Activated CD4-positive, alpha-beta T cell treated with anti-CD3 and anti-CD28 coated beads, Interleukin-10, Interleukin-2, amounts not matched to agents 100 ng/mL and 50 ng/mL, durations not matched to agents 16 hours and 8 hours (primary cell): ENCODE results near the gene ZNF775.

ENCODE experiments used
- DNase-seq: peaks from one replicate; pipeline ENCODE4 v3.0.0-alpha.2; 2020

The ZNF775 gene

DNA sequence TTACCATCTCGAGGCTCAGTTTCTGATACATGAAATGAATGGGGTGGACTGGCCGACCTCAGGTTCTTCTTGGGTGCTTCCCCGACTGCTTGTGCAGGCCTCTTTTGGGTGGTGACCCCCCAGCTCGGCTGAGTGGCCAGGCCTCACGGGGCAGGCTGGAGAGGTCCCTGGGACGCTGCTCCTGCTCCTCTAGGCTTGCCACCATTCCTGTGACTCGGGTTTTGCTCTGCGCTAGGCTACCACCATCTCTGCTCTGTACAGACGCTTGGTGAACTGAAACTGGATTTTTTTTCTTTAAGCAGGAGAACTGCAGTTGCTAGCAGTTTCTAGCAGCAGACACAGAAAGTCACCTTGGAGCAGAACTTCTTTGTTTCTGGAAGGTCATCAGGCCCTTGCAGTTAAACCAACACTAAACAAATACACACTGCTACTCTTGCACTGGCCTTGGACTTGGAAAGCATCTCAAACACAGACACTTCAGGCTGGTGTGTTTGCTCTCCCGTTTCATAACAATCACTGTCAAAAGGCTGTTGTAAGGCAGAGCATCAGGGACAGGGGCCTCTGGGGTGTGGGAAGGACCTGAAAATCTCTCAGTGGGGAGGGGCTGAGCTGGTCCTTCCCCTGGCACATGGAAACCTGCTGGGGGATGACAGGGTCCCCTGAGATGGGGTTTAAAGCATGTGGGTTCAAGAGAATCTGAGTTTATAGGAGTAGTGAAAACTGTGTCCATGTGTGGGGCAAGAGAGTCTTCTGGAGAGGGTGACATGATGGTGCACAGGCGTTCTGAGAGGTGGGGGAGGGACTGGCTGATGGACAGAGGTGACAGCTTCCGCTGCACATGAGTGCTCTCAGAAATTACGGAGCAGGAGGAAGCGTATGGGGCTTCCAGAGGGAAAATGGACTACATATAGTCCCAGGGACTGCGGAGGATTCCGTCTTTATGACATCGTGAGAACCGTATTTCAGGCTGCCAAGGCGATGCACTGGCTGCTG, 36.3 kb downstream of the ZNF775 start:
- no peak for DNase-seq

DNA sequence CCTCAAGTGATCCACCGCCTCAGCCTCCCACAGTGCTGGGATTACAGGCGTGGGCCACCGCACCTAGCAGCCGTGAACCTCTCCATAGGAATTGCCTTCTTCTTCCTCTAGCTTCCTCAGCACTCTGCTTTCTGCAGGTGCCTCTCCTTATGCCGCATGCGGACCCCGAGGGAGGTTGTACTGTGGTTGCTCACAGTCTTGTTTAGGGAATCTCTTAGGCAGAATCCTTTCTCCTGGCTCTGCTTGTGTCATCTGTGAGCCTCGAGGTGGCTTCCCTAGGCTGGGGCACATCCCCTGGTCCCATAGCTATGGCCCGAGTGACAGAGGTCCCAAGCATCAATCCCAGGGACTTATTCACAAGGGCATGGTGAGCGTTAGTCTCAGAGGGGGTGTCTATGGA, 38.1 kb downstream of the ZNF775 start:
- no peak for DNase-seq

DNA sequence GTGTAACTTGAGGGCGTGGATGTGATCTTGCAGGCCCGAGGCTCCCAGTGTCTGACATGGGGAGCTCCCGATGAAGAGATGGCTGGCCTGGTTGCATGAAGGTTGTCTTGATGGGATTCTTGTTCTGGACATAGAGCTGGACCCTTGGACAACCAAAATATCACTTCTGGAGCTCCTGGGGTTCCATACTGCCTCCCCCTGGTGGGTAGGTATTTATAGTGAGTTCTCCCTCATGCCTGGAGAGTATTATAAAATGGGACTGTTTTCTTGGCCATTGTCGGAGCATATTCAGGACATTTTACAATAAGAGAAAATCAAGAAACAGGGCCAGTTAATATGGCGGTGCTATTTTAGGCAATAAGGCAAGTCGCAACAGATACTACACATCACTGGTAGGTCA, 38.7 kb downstream of the ZNF775 start:
- DNase-seq = no peak

DNA sequence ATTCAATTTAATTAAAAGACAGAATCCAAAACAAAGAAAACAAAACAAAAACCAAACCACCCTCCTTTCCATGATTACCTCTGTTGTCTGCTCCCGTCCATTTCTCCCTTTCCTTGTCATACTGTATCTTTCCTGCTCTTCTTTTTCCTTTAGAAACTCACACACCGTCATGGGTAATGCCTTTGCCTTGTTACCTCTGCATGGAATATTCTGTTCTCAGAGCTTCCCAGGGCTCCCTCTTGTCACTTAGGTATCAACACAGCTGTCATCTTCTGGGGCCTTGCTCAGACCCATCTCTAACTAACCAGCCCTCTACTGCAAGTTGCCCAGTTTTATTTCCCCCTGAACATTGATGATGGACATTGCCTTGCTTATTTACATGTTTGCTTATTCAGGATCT, 41.1 kb downstream of the ZNF775 start:
- DNase-seq = no peak

DNA sequence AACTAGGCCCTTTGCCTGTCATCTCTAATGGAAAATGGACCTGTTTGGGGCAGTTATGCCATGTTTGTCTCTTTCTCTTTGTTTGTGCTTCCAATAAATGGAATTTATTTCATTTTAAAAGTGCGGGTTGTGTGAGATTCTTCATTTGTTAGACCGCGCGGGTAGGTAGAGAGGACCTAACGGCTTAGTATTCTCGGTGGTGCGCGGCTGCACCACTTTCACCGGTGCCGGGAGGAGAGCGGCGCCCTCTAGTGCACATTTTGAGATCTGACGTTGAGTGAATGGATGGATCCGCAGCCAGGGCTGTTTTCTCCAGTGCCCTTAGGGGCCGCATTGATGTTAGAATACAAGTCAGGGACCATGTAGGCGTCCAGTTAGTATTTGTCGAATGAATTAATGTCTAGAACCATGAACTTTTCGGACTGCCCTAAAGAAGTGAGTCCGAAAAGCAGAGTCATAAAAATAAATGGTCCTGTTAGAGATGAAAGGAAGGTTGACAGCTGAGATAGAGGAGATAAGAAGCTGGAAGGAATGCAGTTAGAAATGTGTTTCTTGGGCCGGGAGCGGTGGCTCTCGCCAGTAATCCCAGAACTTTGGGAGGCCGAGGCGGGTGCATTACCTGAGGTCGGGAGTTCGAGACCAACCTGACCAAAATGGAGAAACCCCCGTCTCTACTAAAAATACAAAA, 42.0 kb downstream of the ZNF775 start:
- peak; percentile 88 for DNase-seq

DNA sequence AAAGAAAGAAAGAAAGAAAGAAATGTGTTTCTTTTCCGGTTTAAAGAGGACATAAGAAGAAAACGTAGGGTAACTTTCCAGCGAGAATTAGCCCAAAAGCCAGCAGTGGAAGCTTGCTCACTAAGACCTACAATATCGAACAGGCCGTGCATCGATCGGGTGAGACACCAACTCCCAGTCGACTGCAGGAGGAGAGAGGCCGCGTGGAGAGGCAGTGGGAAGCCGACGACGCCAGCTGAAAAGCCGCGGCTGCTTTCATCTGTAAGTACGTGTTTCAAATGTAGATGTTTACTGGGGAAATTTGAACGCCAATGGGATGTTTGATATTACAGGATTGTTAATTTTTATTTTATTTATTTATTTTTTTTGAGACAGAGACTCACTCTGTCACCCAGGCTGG, 42.7 kb downstream of the ZNF775 start:
- DNase-seq = no peak

DNA sequence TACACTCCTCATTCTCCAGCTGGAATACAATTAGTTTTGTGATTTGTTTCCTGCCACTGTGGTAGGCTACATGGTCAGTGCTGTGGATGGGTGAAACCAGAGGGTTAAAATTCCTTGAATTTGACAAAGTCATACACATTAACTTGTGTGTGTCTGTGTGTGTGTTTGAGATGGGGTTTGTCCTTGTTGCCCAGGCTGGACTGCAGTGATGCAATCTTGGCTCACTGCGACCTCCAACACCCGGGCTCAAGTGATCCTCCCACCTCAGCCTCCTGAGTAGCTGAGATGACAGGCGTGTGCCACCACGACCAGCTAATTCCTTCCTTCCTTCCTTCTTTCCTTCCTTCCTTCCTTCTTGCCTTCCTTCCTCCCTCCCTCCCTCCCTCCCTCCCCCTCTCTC, 46.5 kb downstream of the ZNF775 start:
- no peak for DNase-seq

DNA sequence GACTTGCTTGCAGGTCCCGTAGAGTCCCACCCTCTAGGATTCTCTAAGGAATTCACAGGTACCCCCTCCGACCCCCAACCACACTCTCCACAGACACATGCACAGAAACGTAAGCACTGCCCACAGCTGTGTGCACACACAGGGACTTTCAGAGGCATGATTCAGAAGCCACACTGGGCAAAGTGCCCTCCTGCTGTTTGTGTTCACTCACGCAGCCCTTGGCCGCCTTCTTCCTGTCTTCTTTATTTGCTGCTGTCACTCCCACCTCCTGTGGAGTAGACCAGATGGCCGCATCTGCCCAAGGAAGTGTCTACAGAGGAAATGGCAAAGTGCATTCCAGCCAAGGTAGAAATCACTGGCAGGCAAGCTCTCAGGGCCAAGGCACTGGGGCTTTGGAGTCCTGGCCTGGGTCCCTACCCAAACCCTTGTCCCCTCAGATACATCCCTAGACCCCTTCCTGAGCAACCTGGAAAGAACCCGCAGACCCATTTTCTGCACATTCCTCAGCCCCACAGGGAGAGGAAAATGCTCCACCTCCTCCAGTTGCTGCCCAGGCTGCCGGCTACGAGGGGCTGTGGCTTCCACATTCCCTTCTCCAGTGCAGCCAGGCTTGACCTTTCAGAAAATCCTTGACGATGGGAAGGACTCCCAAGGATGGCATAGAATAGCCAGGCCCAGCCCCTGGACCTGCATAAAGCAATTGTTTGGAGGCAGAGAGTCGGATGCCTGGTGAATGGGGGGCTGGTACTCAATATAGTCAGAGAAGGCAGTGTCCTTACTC, 49.7 kb downstream of the ZNF775 start:
- peak; percentile 36 for DNase-seq

DNA sequence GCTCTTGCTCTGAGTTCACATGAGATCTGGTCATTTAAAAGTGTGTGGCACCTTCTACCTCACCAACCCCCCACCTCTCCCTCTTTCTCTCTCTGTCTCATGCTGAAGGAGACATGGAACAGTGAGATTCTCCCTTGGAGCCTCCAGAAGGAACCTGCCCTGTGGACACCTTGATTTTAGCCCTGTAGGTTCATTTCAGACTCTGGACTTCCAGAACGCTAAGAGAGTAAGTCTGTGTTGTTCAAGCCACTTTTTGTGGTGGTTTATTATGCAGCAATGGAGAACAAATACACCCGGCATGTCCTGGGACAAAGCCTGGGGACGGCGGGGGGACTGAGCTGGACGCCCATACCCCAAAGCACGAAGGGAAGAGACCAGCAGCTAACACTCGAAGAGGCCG, 50.6 kb downstream of the ZNF775 start:
- no peak for DNase-seq

DNA sequence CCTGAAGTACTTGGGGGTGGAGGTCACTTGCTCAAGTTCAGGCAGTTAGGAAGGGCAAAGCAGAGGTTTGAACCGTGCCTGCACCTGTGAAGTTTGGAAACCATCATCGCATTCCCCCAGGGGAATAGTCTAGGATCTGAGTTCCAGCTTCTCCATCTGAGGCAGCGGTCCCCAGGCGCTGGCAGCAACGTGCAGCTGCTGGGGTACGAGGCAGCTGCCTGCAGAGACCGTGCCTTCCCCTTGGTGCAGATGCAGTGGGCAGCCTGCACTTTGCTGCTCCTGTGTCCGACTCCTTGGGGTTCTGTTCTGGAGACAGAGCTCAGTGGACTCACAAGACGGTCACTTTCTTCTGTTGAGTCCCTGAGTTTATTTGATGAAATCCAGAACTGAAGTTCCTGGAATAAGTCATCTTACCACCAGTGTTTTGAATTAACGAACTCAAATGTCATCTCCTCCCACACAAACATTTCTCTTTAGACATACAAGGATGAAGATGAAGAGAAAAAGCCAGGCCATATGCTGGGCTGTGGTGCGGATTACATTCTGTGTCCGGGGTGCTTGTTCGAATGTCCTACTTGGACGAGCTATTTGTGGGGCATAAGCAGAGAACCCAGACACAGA, 51.4 kb downstream of the ZNF775 start:
- DNase-seq = no peak

DNA sequence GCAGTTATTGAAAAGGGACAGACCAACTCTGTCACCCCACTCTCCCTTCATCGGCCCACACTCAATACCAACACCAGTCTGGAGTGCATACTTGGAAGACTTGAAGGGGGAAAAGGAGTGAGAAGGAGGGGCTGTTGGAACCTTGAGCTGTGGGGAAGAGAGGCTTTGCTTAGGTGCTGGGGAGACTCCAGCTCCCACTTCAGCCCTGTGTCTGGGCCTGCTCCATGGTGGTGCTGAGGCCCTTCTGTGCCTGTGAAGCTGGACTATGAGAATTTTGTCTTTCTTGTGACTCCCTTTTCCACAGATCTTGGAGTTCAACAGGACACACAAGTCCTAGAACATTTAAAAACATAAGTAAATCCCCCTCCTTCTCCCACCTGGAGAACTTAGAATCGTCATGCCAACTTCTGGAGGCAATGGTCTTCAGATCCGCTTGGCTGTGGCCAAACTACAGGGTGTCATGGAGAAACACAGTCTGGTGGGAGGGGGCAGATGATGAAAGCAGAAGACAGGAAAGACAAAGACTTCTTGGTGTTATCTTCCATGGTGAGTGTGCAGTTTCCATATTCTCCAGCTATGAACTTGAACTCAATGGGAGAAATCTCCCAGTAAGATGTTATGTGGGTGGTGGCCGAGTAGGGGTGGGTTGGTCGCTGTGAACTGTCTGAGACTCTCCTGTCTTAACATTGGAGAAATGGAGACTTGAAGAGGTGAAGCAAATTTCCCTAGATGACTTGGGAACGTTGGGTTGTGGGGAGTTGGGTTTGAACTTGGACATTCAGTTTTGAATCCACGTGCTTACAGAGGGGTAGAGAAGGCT, 52.9 kb downstream of the ZNF775 start:
- DNase-seq = no peak

DNA sequence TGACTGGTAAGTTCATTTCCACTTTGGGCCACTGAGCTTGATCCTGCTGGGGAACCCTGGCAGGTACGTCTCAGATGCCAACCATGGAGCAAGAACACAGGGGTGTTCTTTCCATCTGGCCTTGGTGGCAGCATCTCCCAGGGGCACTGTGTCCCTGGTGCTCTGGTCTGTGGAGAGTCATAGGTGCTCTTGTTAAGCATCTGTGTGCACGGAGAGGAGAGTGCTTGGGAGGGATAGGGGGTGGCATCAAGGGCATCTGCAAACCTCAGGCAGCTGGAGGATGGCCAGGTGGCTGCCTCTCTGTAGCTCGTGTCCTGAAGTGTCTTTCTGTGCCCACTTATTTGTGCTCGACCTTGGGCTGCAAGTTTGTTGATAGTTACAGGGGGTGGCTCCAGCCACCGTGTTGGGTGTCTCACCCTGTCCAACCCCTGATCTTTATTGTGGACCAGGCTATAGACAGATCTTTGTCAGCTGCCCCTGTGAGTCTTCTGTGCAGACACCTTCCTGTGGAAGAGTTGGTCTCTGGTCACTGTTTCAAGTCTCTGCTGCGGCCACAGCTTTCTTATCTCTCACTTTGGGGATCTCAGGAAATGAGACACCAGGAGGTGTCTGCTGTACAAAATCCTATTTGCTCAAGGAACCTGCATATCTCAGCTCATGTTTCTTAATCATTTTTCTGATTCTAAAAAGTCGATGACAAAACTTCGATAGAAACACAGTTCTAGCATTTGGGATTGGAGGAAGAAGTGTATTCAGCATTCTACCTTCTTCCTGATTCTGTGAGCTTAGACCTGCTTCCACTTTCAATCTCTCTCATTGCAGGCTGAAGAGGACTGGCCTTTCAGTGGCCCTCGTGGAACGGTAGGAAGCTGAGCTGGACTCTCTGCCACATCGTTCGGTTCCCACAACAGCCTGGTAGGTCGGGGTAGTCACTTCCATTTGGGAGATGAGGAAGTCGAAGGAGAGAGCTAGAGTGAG, 54.1 kb downstream of the ZNF775 start:
- DNase-seq = peak; percentile 15

DNA sequence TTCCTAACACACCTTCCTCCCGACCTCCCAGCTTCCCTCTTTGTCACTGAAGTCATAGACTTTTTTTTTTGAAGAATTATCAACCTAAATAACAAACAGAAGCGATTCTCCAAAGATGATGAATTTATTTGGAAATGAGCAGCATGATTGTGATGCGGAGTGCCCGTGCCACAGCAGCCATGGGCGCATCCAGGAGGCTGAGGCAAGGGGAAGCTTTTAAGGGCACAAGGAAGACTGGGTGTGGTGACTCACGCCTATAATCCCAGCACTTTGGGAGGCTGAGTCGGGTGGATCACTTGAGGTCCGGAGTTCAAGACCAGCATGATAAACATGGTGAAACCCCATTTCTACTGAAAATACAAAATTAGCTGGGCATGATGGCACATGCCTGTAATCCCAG, 55.1 kb downstream of the ZNF775 start:
- DNase-seq = no peak

DNA sequence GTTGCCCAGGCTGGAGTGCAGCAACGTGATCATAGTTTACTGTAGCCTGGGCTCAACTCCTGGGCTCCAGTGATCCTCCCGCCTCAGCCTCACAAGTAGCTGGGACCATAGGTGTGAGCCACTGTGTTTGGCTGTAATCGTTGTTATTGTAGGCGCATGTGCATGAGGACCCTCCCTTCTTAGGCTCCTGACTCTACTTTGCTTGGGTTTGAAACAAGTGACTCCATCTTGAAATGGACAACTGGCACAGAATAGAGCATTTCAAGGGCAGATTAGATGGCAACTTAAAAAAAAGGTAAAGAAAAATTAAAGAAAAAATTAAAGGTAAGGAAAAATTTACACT, 55.9 kb downstream of the ZNF775 start:
- no peak for DNase-seq

DNA sequence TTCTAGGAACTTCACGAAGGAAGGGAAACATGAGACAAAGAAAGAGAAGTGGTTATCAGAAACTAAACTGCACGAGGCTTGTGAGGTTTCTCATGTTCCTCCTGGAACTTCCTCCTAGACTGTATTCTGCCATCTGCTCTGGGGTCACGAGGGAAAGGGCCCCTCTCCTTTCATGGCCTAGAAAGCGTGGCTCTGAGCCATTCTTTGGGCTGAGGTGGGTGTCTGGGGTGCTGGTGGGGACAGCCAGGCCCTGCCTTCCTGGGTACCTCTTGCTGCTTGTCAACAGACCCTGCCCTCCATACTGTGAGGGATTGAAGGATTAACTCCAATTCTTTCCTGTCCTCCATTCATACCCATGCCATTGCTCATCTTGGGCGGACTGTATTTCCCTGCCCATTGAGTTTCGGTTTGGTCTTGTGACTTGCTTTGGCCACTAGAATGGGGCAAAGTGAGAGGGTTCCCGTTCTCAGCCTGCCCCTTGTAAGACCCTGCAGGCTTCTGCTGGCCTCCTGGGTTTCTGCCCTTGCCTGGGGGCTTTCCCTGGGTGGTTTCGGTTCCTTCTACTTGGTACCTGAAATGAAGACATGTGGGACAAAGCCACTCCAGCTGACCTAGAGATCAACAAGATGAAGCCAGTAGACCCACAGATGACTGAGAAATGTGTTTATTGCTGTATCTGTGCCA, 56.4 kb downstream of the ZNF775 start:
- DNase-seq = no peak

DNA sequence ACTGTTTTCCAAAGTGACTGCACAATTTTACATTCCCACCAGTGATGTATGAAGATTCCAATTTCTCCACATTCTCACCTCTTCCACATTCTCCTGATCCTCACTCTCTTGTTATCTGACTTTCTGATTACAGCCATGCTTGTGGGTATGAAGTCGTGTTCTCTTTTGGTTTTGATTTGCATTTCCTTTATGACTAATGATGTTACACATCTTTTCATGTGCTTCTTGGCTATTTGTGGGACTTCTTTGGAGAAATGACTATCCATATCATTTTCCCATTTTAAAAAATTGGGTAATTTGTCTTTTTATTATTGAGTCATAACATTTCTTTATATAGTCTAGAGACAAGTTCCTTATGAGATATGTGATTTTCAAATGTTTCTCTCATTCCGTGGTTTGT, 60.8 kb downstream of the ZNF775 start:
- peak; percentile 38 for DNase-seq

DNA sequence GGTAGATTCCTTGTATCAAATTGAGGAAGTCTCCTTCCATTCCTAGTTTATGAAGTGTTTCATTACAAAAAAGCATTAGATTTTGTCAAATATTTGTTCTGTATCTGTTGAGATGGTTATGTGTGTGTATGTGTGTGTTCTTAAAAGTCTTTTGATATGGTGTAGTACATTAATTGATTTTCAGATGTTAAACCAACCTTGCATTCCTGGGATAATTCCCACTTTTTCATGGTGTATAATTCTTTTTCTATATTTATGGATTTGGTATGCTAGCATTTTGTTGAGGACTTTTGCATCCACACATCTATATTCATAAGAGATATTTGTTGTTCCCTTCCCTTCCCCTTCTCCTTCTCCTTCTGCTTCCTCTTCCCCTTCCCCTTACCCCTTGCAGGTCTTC, 62.4 kb downstream of the ZNF775 start:
- no peak for DNase-seq

DNA sequence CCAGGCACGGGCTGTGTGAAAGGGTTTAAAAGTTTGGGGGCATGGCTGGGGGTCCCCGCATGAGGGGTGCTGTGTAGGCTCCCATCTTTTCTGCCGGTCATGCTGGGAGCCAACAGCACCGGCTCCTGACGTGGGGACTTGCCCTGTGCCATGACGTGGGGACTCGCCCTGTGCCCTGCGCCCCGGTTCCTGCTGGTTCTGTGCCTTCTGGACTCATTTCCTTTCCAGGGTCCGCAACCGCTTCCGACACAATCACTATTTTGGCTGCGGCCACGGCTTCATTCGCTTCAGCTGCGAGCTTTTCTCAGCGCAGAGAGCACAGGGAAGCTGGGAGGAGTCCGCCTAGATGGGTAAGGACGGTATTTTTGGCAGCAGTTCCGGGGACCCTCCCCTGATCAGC, 63.7 kb downstream of the ZNF775 start:
- no peak for DNase-seq

DNA sequence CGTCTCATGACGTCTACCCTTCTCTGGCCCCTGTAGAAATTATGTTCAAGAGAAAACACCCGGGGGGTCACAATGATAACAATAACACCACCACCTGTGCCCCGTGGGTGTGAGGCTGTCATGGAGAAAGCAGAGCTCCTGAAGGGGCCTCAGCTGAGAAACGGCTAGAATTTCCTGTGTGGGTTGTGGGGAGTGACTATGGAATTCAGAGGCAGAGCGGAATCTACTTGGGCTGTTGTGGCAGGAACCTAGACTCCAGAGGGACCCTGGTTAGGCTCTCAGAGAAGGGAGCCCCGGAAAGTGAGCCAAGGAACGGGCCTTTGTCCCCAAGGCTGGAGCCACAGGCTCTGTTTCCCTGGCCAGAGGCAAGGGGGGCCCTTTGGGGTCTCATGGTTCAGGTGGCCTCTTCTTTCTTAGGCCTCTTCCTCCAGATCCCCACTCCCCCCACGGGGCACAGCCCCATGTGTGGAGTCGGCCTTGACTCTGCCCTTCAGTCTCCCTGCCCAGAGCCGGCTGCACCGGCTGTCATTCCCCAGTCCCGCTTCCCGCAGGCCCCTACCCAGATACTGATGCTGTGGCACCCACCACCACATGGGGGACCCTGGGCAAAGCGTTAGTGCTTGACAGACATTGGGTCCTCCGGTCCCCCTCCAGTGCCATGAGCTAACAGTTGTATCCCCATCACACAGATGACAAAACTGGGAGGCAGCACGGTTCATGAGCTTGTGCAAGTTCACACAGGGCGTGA, 64.8 kb downstream of the ZNF775 start:
- DNase-seq = no peak
